PC-3 (cell line): Measurements from ENCODE around the gene NFIX.

Experiments used
- EZH2phosphoT487 ChIP-seq: fragments of 300-600 bp; sonication (generic); IDR thresholded peaks from 2 replicates; pipeline ENCODE4 v1.6.1; 2018; ENCODE audit warnings: mild to moderate bottlenecking, antibody characterized with exemption, low read length, borderline replicate concordance
- TF ChIP-seq, protein P1 (sequence below): fragments of 300-600 bp; sonication (generic); conservative IDR thresholded peaks from 2 replicates; pipeline ENCODE4 v1.5.1; 2017; ENCODE audit warnings: antibody characterized with exemption, low read depth, mild to moderate bottlenecking, low read length

GRCh38 chr19:13023656-13024055 lies 28.4 kb downstream of the NFIX start:
- TF ChIP-seq, protein P1, sequence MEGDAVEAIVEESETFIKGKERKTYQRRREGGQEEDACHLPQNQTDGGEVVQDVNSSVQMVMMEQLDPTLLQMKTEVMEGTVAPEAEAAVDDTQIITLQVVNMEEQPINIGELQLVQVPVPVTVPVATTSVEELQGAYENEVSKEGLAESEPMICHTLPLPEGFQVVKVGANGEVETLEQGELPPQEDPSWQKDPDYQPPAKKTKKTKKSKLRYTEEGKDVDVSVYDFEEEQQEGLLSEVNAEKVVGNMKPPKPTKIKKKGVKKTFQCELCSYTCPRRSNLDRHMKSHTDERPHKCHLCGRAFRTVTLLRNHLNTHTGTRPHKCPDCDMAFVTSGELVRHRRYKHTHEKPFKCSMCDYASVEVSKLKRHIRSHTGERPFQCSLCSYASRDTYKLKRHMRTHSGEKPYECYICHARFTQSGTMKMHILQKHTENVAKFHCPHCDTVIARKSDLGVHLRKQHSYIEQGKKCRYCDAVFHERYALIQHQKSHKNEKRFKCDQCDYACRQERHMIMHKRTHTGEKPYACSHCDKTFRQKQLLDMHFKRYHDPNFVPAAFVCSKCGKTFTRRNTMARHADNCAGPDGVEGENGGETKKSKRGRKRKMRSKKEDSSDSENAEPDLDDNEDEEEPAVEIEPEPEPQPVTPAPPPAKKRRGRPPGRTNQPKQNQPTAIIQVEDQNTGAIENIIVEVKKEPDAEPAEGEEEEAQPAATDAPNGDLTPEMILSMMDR, result no peak
- no peak for TF ChIP-seq EZH2phosphoT487
